ENCODE results near the gene MRPS7. TPM values are rescaled to one million over a fixed set of nuclear protein-coding genes. Genes with fewer than 3 reads are reported as not detected.

Gene MRPS7
- total and polyA plus RNA-seq, 3 experiments from 2014 or later, result 101 to 123 (median 102) TPM

DNA sequence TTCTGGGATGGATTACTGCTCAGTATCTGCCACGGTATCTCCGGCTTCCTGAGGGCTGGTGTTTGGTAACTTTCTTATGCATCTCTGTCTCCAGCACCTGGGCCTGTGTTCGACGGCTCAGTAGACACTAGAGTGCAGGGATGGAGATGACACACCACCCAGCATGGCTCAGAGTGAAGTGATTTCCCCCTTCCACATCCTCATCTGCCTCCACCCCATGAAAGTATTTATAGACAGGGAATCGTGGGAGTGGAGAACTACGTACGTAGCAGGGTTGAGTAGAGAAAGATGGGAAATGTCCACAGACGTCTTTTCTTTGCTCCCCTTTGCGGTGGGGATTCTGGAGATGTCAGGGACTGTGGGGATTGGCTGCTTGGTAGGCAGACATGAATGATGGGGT lies 39.4 kb downstream of the MRPS7 start:
- Mint-ChIP-seq H3K27ac (peak overlapping the region in 1 of 8 donors; percentile 14), H3K4me1 (peaks cover 0 to 8% (median 5%) of the 10 kb centered on the region in 3 donors), H3K36me3 (no peaks in the 10 kb centered on the region), H3K27me3 (no peaks in the 10 kb centered on the region), H3K9me3 (no peaks in the 10 kb centered on the region), H3K4me3 (no peak overlapping the region)
- DNase-seq, result no peak
- Histone ChIP-seq H3K27me3 (ENCODE audit: insufficient read depth, low read length, poor library complexity, severe bottlenecking) (no peaks in the 10 kb centered on the region), H3K27ac (ENCODE audit: low read depth, low read length) (no peak overlapping the region), H3K36me3 (ENCODE audit: insufficient read depth, low read length) (no peaks in the 10 kb centered on the region), H3K4me1 (ENCODE audit: insufficient read depth, low read length) (no peaks in the 10 kb centered on the region), H3K4me3 (ENCODE audit: low read length) (no peak overlapping the region), H3K9me3 (ENCODE audit: low read length) (no peaks in the 10 kb centered on the region)
- CTCF ChIA-PET, result no interaction called here
- POLR2A ChIA-PET, result interaction anchor here (0.5 kb wide), 1 partner anchor 14 kb away, joined by 3 read pairs; no protein-coding TSS in a partner anchor

DNA sequence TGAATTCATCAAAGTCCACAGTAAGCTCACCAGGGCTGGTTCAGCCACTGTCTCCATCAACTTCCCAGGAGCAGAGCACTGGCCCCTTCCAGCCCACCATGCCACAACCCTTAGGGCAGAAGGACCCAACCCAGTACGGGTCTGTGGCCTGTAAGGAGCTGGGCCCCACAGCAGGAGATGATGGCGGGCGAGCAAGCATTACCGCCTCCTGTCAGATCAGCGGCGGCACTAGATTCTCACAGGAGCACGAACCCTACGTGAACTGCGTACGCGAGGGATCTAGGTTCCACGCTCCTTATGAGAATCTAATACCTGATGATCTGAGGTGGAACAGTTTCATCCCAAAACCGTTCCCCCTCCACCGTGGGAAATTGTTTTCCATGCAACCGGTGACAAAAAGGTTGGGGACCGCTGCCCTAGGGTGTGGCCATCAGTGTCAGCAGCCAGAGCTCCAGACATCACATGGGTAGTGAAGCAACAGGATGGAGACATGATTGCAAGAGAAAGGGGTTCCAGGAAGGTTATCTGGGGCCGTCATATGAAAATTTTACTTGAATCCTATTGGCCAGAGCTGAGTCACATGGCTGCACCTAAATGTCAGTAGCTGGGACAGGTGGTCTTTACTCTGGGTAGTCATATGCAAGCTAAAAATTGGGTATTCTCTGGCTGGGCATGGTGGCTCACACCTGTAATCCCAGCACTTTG lies 40.0 kb downstream of the MRPS7 start:
- no peaks in the 10 kb centered on the region for H3K27me3 ChIP-seq (ENCODE audit: insufficient read depth, low read length, poor library complexity, severe bottlenecking)
- no peak overlapping the region for H3K4me3 Mint-ChIP-seq
- H3K27ac Mint-ChIP-seq, result no peak overlapping the region
- no peaks in the 10 kb centered on the region for H3K9me3 Mint-ChIP-seq
- CTCF ChIA-PET, result interaction anchor here (1.2 kb wide), 1 partner anchor 12 kb away, joined by 4 read pairs; the partner anchor contains the start of gene SLC25A19
- H3K4me1 ChIP-seq (ENCODE audit: insufficient read depth, low read length), result no peaks in the 10 kb centered on the region
- H3K4me3 ChIP-seq (ENCODE audit: low read length), result no peak overlapping the region
- H3K36me3 ChIP-seq (ENCODE audit: insufficient read depth, low read length), result no peaks in the 10 kb centered on the region
- H3K36me3 Mint-ChIP-seq, result no peaks in the 10 kb centered on the region
- DNase-seq, result no peak
- POLR2A ChIA-PET, result interaction anchor here (0.5 kb wide), 1 partner anchor 13 kb away, joined by 3 read pairs; no protein-coding TSS in a partner anchor
- H3K27ac ChIP-seq (ENCODE audit: low read depth, low read length), result no peak overlapping the region
- peaks cover 0 to 8% (median 5%) of the 10 kb centered on the region in 3 donors for H3K4me1 Mint-ChIP-seq
- no peaks in the 10 kb centered on the region for H3K9me3 ChIP-seq (ENCODE audit: low read length)
- no peaks in the 10 kb centered on the region for H3K27me3 Mint-ChIP-seq

DNA sequence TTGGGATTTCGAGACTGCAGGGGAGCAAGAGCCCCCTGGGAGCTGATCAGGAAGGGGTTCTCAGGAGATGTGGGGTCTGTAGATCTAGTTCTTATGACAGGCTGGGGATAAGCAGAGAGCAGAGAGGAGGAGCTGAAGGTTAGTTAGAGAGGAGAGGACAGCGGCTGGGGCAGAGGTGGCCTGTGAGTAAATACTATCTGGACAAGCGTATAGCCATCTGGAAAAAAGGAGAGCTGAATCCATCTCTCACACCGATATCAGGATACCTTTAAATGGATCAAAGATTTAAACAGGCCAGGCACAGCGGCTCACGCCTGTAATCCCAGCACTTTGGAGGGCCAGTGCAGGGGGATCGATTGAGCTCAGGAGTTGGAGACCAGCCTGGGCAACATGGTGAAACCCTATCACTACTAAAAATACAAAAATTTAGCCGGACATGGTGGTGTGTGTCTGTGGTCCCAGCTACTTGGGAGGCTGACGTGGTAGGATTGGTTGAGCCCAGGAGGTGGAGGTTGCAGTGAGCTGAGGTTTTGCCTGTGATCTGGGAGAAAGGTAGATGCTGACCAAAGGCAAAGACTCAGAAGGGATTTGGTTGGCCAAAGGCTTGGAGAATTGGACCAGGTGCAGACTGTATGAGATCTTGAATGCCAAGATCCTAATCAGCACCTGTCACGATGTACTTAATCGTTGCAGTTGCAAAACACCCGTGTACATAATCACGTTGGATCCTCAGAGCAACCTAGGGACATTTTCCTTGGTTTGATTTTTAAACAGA lies 46.5 kb downstream of the MRPS7 start:
- no peak overlapping the region for H3K4me3 ChIP-seq (ENCODE audit: low read length)
- H3K4me1 Mint-ChIP-seq, result peaks cover 0 to 2% (median 0%) of the 10 kb centered on the region in 3 donors
- no peaks in the 10 kb centered on the region for H3K27me3 ChIP-seq (ENCODE audit: insufficient read depth, low read length, poor library complexity, severe bottlenecking)
- no peaks in the 10 kb centered on the region for H3K27me3 Mint-ChIP-seq
- peak overlapping the region in 3 of 8 donors; percentile 17 to 42 (median 29) for H3K27ac Mint-ChIP-seq
- H3K9me3 ChIP-seq (ENCODE audit: low read length), result no peaks in the 10 kb centered on the region
- DNase-seq, result no peak
- ChIA-PET CTCF (interaction anchor here (1.2 to 1.7 kb wide), 2 partner anchors 15 to 104 kb away, joined by 3 to 5 read pairs; no protein-coding TSS in a partner anchor), POLR2A (no interaction called here)
- H3K27ac ChIP-seq (ENCODE audit: low read depth, low read length), result no peak overlapping the region
- H3K36me3 ChIP-seq (ENCODE audit: insufficient read depth, low read length), result no peaks in the 10 kb centered on the region
- H3K36me3 Mint-ChIP-seq, result no peaks in the 10 kb centered on the region
- H3K4me3 Mint-ChIP-seq, result no peak overlapping the region
- peaks cover 5% of the 10 kb centered on the region for H3K4me1 ChIP-seq (ENCODE audit: insufficient read depth, low read length)
- H3K9me3 Mint-ChIP-seq, result no peaks in the 10 kb centered on the region

DNA sequence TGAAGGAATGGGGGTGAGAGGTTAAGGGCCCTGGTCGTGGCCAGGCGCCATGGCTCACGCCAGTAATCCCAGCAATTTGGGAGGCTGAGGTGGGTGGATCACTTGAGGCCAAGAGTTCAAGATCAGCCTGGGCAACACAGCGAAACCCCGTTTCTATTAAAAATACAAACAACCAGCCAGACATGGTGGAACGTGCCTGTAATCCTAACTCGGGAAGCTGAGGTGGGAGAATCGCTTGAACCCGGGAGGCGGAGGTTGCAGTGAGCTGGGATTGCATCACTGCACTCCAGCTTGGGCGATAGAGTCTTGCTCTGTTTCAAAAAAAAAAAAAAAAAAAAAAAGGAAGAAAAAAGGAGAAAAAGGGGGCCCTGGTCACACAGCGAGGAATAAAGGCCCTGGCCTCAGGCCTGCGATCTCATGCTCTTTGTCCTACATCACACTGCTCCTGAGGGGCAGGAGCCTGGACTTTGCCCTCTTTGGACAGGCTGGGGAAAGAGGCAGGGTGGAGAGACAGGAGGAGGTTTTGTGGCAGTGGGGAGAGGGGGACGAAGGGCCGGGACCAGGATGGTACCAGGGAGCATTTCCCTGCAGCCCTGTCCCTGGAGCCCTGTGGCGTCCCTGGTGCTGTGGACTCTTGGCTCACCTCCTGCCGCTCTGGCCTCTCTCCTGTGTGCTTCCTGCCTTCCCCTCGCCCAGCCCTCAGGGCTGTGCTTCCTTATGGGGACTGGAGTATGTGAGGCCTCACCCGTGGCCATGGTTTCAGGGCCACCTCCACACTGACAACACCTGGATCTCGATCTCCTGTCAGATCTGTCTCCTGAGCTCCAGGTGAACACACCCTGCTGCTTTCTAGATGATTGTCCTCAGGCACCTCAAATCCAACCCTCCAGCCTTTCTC lies 47.3 kb downstream of the MRPS7 start:
- Histone ChIP-seq H3K36me3 (ENCODE audit: insufficient read depth, low read length) (no peaks in the 10 kb centered on the region), H3K4me1 (ENCODE audit: insufficient read depth, low read length) (peaks cover 5% of the 10 kb centered on the region), H3K4me3 (ENCODE audit: low read length) (no peak overlapping the region), H3K27ac (ENCODE audit: low read depth, low read length) (no peak overlapping the region), H3K27me3 (ENCODE audit: insufficient read depth, low read length, poor library complexity, severe bottlenecking) (no peaks in the 10 kb centered on the region), H3K9me3 (ENCODE audit: low read length) (no peaks in the 10 kb centered on the region)
- no peak for DNase-seq
- Mint-ChIP-seq H3K36me3 (peaks cover 0 to 2% (median 0%) of the 10 kb centered on the region in 3 donors), H3K27ac (peak overlapping the region in 1 of 8 donors; percentile 52), H3K27me3 (no peaks in the 10 kb centered on the region), H3K4me1 (peaks cover 0 to 4% (median 0%) of the 10 kb centered on the region in 3 donors), H3K9me3 (no peaks in the 10 kb centered on the region), H3K4me3 (no peak overlapping the region)
- POLR2A ChIA-PET, result interaction anchor here (0.5 to 0.7 kb wide), 2 partner anchors 12 to 162 kb away, joined by 3 to 5 read pairs; no protein-coding TSS in a partner anchor
- CTCF ChIA-PET, result interaction anchor here (1.2 to 1.7 kb wide), 2 partner anchors 14 to 104 kb away, joined by 3 to 5 read pairs; no protein-coding TSS in a partner anchor

DNA sequence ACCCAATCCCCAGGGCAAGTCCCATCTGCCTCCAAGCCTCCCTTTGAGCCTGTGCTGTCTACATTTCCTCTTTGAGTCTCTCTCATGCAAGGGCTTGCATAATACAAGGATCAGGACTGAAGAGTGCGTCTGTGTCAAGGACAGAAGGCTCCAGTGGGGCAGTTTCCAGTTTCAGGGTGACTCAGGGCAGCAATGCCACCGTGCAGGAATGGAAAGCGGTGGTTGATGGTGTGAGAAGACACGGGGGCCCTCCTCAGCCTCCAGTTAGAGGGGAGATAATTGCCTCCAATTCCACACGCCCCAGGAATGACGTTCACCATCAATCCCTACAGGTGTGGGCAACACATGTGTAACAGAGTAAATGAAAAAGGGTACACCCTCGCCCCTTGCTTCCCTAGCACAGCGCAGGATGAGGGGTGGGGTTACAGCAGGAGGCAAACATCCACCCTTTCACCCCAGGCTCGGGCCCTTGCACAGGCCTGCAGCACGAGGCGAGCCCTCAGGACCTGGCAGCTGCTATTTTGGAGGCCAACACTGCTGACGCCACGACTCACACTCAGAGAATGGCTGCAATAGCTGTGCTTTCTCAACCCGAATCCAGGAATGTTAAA lies 52.4 kb downstream of the MRPS7 start:
- no peak overlapping the region for H3K4me3 Mint-ChIP-seq
- Histone ChIP-seq H3K9me3 (ENCODE audit: low read length) (no peaks in the 10 kb centered on the region), H3K4me1 (ENCODE audit: insufficient read depth, low read length) (peaks cover 5% of the 10 kb centered on the region), H3K27me3 (ENCODE audit: insufficient read depth, low read length, poor library complexity, severe bottlenecking) (no peaks in the 10 kb centered on the region), H3K4me3 (ENCODE audit: low read length) (no peak overlapping the region), H3K27ac (ENCODE audit: low read depth, low read length) (no peak overlapping the region), H3K36me3 (ENCODE audit: insufficient read depth, low read length) (peaks cover 8% of the 10 kb centered on the region)
- ChIA-PET CTCF (no interaction called here), POLR2A (no interaction called here)
- no peak for DNase-seq
- no peaks in the 10 kb centered on the region for H3K9me3 Mint-ChIP-seq
- peak overlapping the region in 6 of 8 donors; percentile 4 to 75 (median 46) for H3K27ac Mint-ChIP-seq
- no peaks in the 10 kb centered on the region for H3K27me3 Mint-ChIP-seq
- H3K36me3 Mint-ChIP-seq, result peaks cover 0 to 22% (median 0%) of the 10 kb centered on the region in 3 donors
- peaks cover 0 to 4% (median 4%) of the 10 kb centered on the region in 3 donors for H3K4me1 Mint-ChIP-seq

DNA sequence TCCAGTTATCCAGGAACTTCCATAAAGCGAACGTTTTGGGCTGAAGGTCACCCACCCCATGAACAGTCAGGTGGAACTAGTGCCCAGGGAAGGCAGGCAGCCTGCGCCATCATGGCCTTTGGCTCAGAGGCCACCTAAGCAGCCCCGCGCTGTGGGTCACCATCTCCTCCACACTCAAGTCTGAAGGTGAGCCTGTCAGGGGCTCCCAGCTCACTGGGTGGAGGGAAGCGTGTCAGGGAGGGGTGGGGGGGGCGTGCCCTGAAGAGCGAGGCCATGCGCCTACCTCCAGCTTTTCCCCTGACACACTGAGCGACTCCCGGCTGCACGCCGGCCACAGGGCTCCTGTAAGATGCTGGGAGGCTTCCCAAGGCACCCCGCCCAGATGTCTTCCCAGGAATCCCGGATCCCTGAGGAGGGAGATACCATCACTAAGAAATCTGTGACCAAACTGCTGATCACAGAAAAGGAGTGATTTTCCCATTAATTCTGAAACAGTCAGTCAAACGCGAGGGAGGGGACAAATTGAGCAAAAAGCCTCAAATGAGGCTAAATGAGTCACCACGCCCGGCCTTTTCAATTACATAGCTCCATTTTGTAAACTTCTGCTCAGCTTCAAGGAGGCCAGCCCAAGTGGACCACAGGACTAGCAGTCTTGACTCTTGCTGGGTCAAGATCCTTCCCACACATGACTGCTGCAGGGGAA lies 54.0 kb downstream of the MRPS7 start:
- H3K36me3 Mint-ChIP-seq, result peaks cover 0 to 36% (median 2%) of the 10 kb centered on the region in 3 donors
- H3K27me3 ChIP-seq (ENCODE audit: insufficient read depth, low read length, poor library complexity, severe bottlenecking), result no peaks in the 10 kb centered on the region
- CTCF ChIA-PET, result interaction anchor here (0.7 to 1.9 kb wide), 5 partner anchors 11 to 91 kb away, joined by 3 to 5 read pairs (median 3); partner anchors contain the start of genes MIF4GD and SLC25A19
- H3K4me3 ChIP-seq (ENCODE audit: low read length), result no peak overlapping the region
- peak overlapping the region in 3 of 8 donors; percentile 57 to 77 (median 68) for H3K27ac Mint-ChIP-seq
- POLR2A ChIA-PET, result interaction anchor here (0.7 kb wide), 2 partner anchors 27 to 91 kb away, joined by 3 to 7 read pairs; partner anchors contain the start of gene SLC25A19
- DNase-seq, result no peak
- peaks cover 16% of the 10 kb centered on the region for H3K36me3 ChIP-seq (ENCODE audit: insufficient read depth, low read length)
- no peak overlapping the region for H3K27ac ChIP-seq (ENCODE audit: low read depth, low read length)
- peak overlapping the region in 1 of 7 donors; percentile 51 for H3K4me3 Mint-ChIP-seq
- no peaks in the 10 kb centered on the region for H3K9me3 ChIP-seq (ENCODE audit: low read length)
- H3K4me1 Mint-ChIP-seq, result peaks cover 0 to 4% (median 4%) of the 10 kb centered on the region in 3 donors
- H3K27me3 Mint-ChIP-seq, result no peaks in the 10 kb centered on the region
- peaks cover 5% of the 10 kb centered on the region for H3K4me1 ChIP-seq (ENCODE audit: insufficient read depth, low read length)
- no peaks in the 10 kb centered on the region for H3K9me3 Mint-ChIP-seq

Measured in CD8-positive, alpha-beta memory T cell (primary cell).